Measurements from ENCODE around the gene CINP. TPM values are rescaled to one million over a fixed set of nuclear protein-coding genes. Genes with fewer than 3 reads are reported as not detected.

Gene CINP
- total RNA-seq, 2 donors from 2014 or later, result 25.1 to 27.2 TPM

- H3K36me3 ChIP-seq (replicated peaks in 1 of 2; ENCODE audit: insufficient read depth in 1 of 2, low read depth in 2 of 2), result peaks cover 0 to 3% of the 10 kb centered on the region in 2 donors
- WGBS, 2 donors, result 81 to 87% methylated on average over 3 of the region's 3 CpGs
- TF ChIP-seq POLR2A (IDR thresholded peaks at IDR 0.05) (no peak), CTCF (IDR thresholded peaks at IDR 0.05) (no peak)
- no peak overlapping the region for H3K4me3 ChIP-seq
- H3K27ac ChIP-seq, result no peak overlapping the region
- H3K27me3 ChIP-seq, result no peaks in the 10 kb centered on the region
- peaks cover 7% of the 10 kb centered on the region for H3K4me1 ChIP-seq
- intact Hi-C loops (cut with DNase I), result no loop called here
- DNase-seq (no peak), ATAC-seq (no peak)
- H3K9me3 ChIP-seq, result no peaks in the 10 kb centered on the region
Measured at GRCh38 chr14:102373110-102373509, 10.4 kb upstream of the CINP start.

GRCh38 chr14:102371361-102371760 lies 8.7 kb upstream of the CINP start:
- Histone ChIP-seq H3K36me3 (replicated peaks in 1 of 2; ENCODE audit: insufficient read depth in 1 of 2, low read depth in 2 of 2) (no peaks in the 10 kb centered on the region), H3K27ac (no peak overlapping the region), H3K4me3 (no peak overlapping the region), H3K27me3 (no peaks in the 10 kb centered on the region), H3K4me1 (peaks cover 5% of the 10 kb centered on the region), H3K9me3 (no peaks in the 10 kb centered on the region)
- DNase-seq, result no peak
- TF ChIP-seq POLR2A (IDR thresholded peaks at IDR 0.05) (no peak), CTCF (IDR thresholded peaks at IDR 0.05) (no peak)
- intact Hi-C loops (cut with DNase I), result no loop called here
- 83 to 85% methylated on average over 4 of the region's 4 CpGs for WGBS, 2 donors
- ATAC-seq, result no peak

- no peaks in the 10 kb centered on the region for H3K36me3 ChIP-seq (replicated peaks in 1 of 2; ENCODE audit: insufficient read depth in 1 of 2, low read depth in 2 of 2)
- ATAC-seq, result no peak
- DNase-seq, result no peak
- H3K4me3 ChIP-seq, result no peak overlapping the region
- no peaks in the 10 kb centered on the region for H3K27me3 ChIP-seq
- intact Hi-C loops (cut with DNase I), result no loop called here
- H3K27ac ChIP-seq, result no peak overlapping the region
- no peaks in the 10 kb centered on the region for H3K4me1 ChIP-seq
- TF ChIP-seq POLR2A (IDR thresholded peaks at IDR 0.05), result no peak
- TF ChIP-seq CTCF (IDR thresholded peaks at IDR 0.05), result no peak
- no peaks in the 10 kb centered on the region for H3K9me3 ChIP-seq
- 68 to 79% methylated on average over 11 of the region's 11 CpGs for WGBS, 2 donors
Measured at GRCh38 chr14:102370305-102370809, 7.7 kb upstream of the CINP start.

- intact Hi-C loops (cut with DNase I), result no loop called here
- Histone ChIP-seq H3K4me1 (peaks cover 23% of the 10 kb centered on the region), H3K27ac (peak overlapping the region; percentile 71 to 90 (median 82)), H3K27me3 (no peaks in the 10 kb centered on the region), H3K9me3 (no peaks in the 10 kb centered on the region), H3K36me3 (replicated peaks in 1 of 2; ENCODE audit: insufficient read depth in 1 of 2, low read depth in 2 of 2) (peaks cover 0 to 6% of the 10 kb centered on the region in 2 donors), H3K4me3 (peak overlapping the region; percentile 81 to 87)
- DNase-seq (peak in 1 of 4 donors; percentile 33), ATAC-seq (peak; percentile 38)
- no peak for TF ChIP-seq POLR2A (IDR thresholded peaks at IDR 0.05)
- no peak for TF ChIP-seq CTCF (IDR thresholded peaks at IDR 0.05)
- WGBS, 2 donors, result 4 to 6% methylated on average over 14 to 15 of the region's 53 CpGs
Measured at GRCh38 chr14:102363182-102363943, 673 bp upstream of the CINP start.
